ENCODE data around the gene PLXNA1. TPM values are rescaled to one million over a fixed set of nuclear protein-coding genes. Genes with fewer than 3 reads are reported as not detected.

Gene PLXNA1
- total RNA-seq, 1 donor from 2014 or later, result 55.2 TPM

DNA sequence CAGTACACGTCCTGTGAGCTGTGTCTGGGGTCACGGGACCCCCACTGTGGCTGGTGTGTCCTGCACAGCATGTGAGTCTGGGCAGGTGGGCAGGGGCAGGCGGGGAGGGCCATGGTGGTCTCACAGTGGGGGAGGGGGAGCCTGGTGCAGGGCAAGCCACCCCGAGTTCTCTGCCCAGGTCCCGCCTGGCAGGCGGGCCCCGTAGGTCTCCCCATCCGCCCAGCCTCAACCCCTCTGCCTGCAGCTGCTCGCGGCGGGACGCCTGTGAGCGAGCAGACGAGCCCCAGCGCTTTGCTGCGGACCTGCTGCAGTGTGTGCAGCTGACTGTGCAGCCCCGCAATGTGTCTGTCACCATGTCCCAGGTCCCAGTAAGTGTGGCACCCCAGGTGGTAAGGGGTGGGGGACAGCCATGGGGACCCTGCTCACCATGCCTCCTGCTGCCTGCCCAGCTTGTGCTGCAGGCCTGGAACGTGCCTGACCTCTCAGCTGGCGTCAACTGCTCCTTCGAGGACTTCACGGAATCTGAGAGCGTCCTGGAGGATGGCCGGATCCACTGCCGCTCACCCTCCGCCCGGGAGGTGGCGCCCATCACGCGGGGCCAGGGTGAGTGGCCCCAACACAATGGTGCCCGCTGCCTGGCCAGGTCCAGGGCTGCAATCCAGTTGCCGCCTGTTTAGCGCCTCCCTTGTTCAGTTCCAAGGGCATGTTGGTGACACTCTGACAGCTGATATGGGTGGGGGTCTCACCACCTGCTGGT lies 21.9 kb downstream of the PLXNA1 start:
- Mint-ChIP-seq H3K27ac (no peak overlapping the region), H3K27me3 (no peaks in the 10 kb centered on the region), H3K4me3 (no peak overlapping the region), H3K36me3 (ENCODE audit: low read depth) (peaks cover 9% of the 10 kb centered on the region), H3K4me1 (no peaks in the 10 kb centered on the region), H3K9me3 (no peaks in the 10 kb centered on the region)
- no peak for ATAC-seq (ENCODE audit: low read depth)
- POLR2A ChIA-PET, result no interaction called here
- CTCF ChIA-PET, result no interaction called here
- TF ChIP-seq, protein P1, sequence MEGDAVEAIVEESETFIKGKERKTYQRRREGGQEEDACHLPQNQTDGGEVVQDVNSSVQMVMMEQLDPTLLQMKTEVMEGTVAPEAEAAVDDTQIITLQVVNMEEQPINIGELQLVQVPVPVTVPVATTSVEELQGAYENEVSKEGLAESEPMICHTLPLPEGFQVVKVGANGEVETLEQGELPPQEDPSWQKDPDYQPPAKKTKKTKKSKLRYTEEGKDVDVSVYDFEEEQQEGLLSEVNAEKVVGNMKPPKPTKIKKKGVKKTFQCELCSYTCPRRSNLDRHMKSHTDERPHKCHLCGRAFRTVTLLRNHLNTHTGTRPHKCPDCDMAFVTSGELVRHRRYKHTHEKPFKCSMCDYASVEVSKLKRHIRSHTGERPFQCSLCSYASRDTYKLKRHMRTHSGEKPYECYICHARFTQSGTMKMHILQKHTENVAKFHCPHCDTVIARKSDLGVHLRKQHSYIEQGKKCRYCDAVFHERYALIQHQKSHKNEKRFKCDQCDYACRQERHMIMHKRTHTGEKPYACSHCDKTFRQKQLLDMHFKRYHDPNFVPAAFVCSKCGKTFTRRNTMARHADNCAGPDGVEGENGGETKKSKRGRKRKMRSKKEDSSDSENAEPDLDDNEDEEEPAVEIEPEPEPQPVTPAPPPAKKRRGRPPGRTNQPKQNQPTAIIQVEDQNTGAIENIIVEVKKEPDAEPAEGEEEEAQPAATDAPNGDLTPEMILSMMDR (IDR thresholded peaks at IDR 0.05), result no peak
- no peak for DNase-seq
- intact Hi-C loops (cut with micrococcal nuclease), result no loop called here

DNA sequence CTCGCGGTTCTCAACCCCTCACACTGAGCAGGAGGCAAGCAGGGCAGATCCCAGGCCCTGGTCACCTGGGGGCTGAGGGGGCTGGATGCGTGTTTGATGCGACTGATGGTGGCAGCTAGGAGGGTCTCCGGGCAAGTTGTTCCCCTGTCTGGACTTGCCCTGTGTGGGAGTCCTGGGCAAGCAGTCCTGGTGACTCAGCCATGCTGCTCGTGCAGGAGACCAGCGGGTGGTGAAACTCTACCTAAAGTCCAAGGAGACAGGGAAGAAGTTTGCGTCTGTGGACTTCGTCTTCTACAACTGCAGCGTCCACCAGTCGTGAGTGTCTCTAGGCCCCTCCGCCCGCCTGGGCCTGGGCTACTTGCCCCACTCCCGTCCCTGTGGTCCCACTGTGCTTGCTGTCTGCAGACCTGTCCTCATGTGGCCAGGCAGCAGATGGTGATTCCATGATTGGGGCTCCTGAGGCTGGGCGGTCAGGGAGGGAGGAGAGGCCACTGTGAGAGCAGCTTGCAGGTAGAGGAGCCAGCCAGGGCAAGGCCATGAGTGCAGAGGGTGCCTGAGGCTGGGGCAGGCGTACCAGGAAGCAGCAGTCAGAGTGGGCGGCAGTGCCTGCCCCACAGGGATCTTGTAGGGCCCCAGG lies 23.1 kb downstream of the PLXNA1 start:
- Mint-ChIP-seq H3K27ac (no peak overlapping the region), H3K4me3 (no peak overlapping the region), H3K27me3 (no peaks in the 10 kb centered on the region), H3K9me3 (no peaks in the 10 kb centered on the region), H3K36me3 (ENCODE audit: low read depth) (peaks cover 9% of the 10 kb centered on the region), H3K4me1 (no peaks in the 10 kb centered on the region)
- TF ChIP-seq, protein P1 (IDR thresholded peaks at IDR 0.05), result no peak
- no peak for DNase-seq
- no peak for ATAC-seq (ENCODE audit: low read depth)
- POLR2A ChIA-PET, result no interaction called here
- intact Hi-C loops (cut with micrococcal nuclease), result no loop called here
- CTCF ChIA-PET, result no interaction called here

DNA sequence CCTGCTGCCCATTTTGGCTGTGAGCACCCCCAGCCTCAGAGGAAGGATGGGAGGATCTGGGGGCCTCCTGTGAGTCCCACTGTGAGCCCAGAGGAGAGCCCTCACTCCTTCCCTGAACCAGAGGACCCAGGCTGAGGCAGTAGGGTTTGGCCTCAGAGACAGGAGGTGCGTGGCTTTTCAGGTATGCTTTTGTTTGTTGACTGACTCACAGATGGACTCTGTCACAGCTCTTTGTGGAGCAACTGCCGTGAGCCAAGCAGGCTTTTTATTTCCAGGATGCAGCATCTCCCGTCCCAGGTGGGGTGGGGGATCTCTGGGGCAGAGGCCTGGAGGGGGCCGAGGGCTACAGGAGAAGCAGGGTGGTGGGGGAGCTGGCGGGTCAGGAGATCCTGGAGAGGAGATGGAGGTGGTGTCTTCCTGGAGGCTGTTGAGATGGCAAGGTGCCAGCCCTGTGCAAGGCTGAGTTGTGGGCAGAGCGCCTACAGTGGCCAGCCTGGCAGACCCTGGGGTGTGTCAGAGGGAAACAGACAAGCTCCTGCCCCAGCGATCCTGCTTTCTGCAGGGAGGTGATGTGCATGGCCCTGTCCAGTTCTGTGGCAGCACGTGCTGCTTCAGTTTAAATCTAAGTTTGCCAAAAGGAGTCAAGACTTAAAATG lies 24.0 kb downstream of the PLXNA1 start:
- CTCF ChIA-PET, result no interaction called here
- no peaks in the 10 kb centered on the region for H3K9me3 Mint-ChIP-seq

DNA sequence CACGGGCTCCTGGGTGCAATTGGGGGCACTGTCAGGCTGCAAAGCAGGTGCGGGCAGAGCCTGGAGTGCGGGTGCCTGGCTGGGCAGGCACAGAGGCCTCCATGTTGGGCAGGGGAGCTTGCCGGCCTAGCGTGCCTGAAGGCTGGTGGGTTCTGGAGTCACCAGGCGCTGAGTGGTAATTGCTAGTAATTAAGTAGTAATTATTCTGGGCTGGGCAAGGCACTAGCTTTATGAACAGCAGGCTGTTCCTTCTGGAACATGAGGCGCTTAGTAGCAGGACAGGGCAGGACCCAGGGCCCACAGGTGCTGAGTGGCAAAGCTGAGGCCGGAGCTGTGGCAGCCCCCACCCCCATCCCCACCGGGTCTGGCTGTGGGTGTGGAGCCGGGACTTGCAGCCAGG lies 25.3 kb downstream of the PLXNA1 start:
- POLR2A ChIA-PET, result no interaction called here

More for the DNA sequence above, 24.0 kb downstream of the PLXNA1 start:
- Mint-ChIP-seq H3K27ac (no peak overlapping the region), H3K4me1 (no peaks in the 10 kb centered on the region), H3K36me3 (ENCODE audit: low read depth) (peaks cover 11% of the 10 kb centered on the region), H3K27me3 (no peaks in the 10 kb centered on the region), H3K4me3 (no peak overlapping the region)
- no peak for ATAC-seq (ENCODE audit: low read depth)
- intact Hi-C loops (cut with micrococcal nuclease), result no loop called here
- no peak for DNase-seq
- POLR2A ChIA-PET, result no interaction called here
- TF ChIP-seq, protein P1 (IDR thresholded peaks at IDR 0.05), result no peak

DNA sequence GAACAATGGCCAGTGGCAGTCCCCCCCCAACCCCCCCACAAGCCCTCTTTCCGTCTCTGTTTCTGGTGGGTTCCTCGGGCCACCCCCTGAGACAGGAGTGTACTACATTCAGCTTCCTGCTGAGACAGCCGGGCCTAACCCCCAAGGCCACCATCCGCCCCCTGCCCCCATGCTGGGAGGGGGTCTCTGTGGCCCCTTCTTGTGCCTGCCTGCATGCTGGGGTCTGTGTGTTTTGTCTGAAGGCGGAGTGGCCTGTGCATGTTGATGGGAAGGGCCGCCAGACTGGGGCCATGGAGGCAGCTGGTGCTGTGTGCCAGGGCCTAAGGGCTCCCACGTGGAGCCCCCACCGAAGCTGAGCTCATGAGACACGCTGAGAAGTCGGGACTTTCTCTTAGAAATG lies 26.6 kb downstream of the PLXNA1 start:
- TF ChIP-seq, protein P1 (IDR thresholded peaks at IDR 0.05), result no peak
- Mint-ChIP-seq H3K27me3 (no peaks in the 10 kb centered on the region), H3K4me1 (no peaks in the 10 kb centered on the region), H3K36me3 (ENCODE audit: low read depth) (peaks cover 21% of the 10 kb centered on the region), H3K27ac (no peak overlapping the region), H3K4me3 (no peak overlapping the region), H3K9me3 (no peaks in the 10 kb centered on the region)
- CTCF ChIA-PET, result no interaction called here
- ATAC-seq (ENCODE audit: low read depth) (no peak), DNase-seq (no peak)
- POLR2A ChIA-PET, result no interaction called here
- intact Hi-C loops (cut with micrococcal nuclease), result no loop called here

More for the DNA sequence above, 25.3 kb downstream of the PLXNA1 start:
- CTCF ChIA-PET, result no interaction called here
- peaks cover 18% of the 10 kb centered on the region for H3K36me3 Mint-ChIP-seq (ENCODE audit: low read depth)
- intact Hi-C loops (cut with micrococcal nuclease), result no loop called here
- H3K4me1 Mint-ChIP-seq, result no peaks in the 10 kb centered on the region
- H3K27me3 Mint-ChIP-seq, result no peaks in the 10 kb centered on the region
- no peak overlapping the region for H3K27ac Mint-ChIP-seq
- TF ChIP-seq, protein P1 (IDR thresholded peaks at IDR 0.05), result no peak
- H3K9me3 Mint-ChIP-seq, result no peaks in the 10 kb centered on the region
- ATAC-seq (ENCODE audit: low read depth) (no peak), DNase-seq (no peak)
- no peak overlapping the region for H3K4me3 Mint-ChIP-seq
